ENCODE measurements around the gene THSD7B. TPM values are rescaled to one million over a fixed set of nuclear protein-coding genes. Genes with fewer than 3 reads are reported as not detected.

Gene THSD7B
- total and polyA plus RNA-seq, 7 donors: 0.03 to 0.67 (median 0.13) TPM; not detected in 1

DNA sequence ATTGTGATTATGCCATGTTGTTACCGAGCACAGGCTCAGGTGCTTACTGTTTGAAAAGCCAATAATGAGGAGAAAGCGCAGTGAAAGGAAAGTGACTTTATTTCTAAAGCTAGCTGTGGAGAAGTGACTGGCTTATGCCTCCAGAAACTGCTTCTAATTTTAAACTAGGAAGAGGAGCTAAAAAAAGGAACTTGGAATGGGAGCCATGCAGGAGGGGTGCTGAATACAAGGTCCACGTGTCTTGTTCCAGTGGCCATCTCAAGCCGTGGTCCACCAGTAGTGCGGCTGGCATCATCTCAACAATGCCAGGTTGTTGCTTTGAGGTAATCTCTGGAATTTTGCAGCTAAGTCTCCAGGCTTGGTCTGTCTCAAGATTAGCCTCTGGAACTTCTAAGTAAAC, 282.0 kb downstream of the THSD7B start:
- 62 to 72% (median 69%) methylated on average over 5 of the region's 5 CpGs for WGBS, 3 donors
- H3K4me1 ChIP-seq: no peaks in the 10 kb centered on the region
- no peaks in the 10 kb centered on the region for H3K9me3 ChIP-seq
- H3K36me3 ChIP-seq (ENCODE audit: insufficient read depth in 1 of 2, low read depth in 1 of 2): no peaks in the 10 kb centered on the region
- no peak overlapping the region for H3K27ac ChIP-seq
- ATAC-seq (no peak), DNase-seq (no peak)
- H3K4me3 ChIP-seq: no peak overlapping the region
- no peak for TF ChIP-seq CTCF (IDR thresholded peaks at IDR 0.05)
- H3K27me3 ChIP-seq (ENCODE audit: insufficient read depth in 3 of 3, low read length in 2 of 3): no peaks in the 10 kb centered on the region
- intact Hi-C loops (cut with DNase I): no loop called here

DNA sequence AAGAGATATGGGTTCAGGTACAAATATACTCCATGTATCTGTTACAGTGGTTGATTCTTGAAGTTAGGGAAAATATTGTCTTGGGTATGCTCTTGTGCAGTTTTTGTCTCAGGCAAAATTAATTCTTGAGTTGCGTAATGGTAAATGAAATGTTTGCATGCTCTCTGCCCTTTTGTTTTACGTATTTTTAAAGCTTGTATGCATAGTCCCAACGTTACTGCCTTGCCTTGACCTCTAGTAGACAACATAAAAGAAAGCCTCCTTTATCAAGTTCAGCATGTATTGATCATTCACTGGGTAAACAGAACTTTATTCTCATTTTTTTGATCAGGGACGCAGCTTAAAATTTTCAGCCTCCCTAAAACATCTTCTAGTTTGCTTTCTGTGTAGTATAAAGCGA, 283.1 kb downstream of the THSD7B start:
- intact Hi-C loops (cut with DNase I): no loop called here
- no peaks in the 10 kb centered on the region for H3K4me1 ChIP-seq
- no peak for TF ChIP-seq CTCF (IDR thresholded peaks at IDR 0.05)

DNA sequence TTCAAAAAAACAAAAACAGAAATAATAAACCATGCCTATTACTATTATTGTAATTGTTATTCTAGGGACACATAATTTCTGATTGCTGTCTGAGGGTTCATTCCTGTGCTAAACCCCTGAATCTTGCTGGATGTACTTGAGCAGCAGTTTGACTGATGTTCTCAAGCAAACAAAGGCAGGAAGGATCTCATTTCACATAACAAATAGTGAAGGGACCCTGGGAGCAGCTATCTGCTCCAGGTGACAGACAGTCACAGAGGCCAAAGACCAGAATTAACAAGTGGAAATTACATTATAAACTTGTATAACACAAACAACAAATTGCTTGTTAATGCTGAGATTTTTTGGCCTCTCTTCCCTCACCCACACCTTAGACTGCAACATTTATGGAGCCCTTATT, 284.2 kb downstream of the THSD7B start:
- Histone ChIP-seq H3K4me1 (no peaks in the 10 kb centered on the region), H3K4me3 (no peak overlapping the region), H3K27me3 (ENCODE audit: insufficient read depth in 3 of 3, low read length in 2 of 3) (no peaks in the 10 kb centered on the region), H3K27ac (no peak overlapping the region), H3K9me3 (no peaks in the 10 kb centered on the region), H3K36me3 (ENCODE audit: insufficient read depth in 1 of 2, low read depth in 1 of 2) (no peaks in the 10 kb centered on the region)
- no peak for ATAC-seq
- TF ChIP-seq CTCF (IDR thresholded peaks at IDR 0.05): no peak
- no peak for DNase-seq
- intact Hi-C loops (cut with DNase I): no loop called here

More for the DNA sequence above, 283.1 kb downstream of the THSD7B start:
- Histone ChIP-seq H3K36me3 (ENCODE audit: insufficient read depth in 1 of 2, low read depth in 1 of 2) (no peaks in the 10 kb centered on the region), H3K4me3 (no peak overlapping the region), H3K9me3 (no peaks in the 10 kb centered on the region), H3K27ac (no peak overlapping the region), H3K27me3 (ENCODE audit: insufficient read depth in 3 of 3, low read length in 2 of 3) (no peaks in the 10 kb centered on the region)
- DNase-seq: no peak
- no peak for ATAC-seq
- 82 to 85% (median 84%) methylated on average over 5 of the region's 5 CpGs for WGBS, 3 donors

DNA sequence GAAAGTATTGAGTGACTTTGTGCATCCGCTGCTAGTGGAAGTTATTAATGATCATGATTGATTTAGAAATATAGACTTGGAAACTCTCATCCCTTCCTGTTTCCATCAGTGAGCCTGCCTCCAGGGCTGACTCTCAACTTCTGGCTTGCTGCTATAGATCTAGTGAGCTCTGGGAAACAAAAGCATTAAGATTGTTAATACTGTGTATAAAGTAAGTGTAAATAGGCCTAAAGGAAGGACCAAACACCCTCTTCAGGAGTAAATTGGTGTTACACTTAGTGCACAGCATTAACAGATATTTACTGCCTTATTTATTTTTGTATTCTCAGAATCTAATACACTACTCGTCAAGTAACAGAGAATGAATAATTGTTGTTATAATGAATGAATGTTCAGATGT, 285.6 kb downstream of the THSD7B start:
- DNase-seq (no peak), ATAC-seq (no peak)
- intact Hi-C loops (cut with DNase I): no loop called here
- Histone ChIP-seq H3K4me1 (no peaks in the 10 kb centered on the region), H3K9me3 (no peaks in the 10 kb centered on the region), H3K4me3 (no peak overlapping the region), H3K27ac (no peak overlapping the region), H3K36me3 (ENCODE audit: insufficient read depth in 1 of 2, low read depth in 1 of 2) (no peaks in the 10 kb centered on the region), H3K27me3 (ENCODE audit: insufficient read depth in 3 of 3, low read length in 2 of 3) (no peaks in the 10 kb centered on the region)
- WGBS, 3 donors: 85 to 88% (median 86%) methylated on average over 2 of the region's 2 CpGs
- no peak for TF ChIP-seq CTCF (IDR thresholded peaks at IDR 0.05)

DNA sequence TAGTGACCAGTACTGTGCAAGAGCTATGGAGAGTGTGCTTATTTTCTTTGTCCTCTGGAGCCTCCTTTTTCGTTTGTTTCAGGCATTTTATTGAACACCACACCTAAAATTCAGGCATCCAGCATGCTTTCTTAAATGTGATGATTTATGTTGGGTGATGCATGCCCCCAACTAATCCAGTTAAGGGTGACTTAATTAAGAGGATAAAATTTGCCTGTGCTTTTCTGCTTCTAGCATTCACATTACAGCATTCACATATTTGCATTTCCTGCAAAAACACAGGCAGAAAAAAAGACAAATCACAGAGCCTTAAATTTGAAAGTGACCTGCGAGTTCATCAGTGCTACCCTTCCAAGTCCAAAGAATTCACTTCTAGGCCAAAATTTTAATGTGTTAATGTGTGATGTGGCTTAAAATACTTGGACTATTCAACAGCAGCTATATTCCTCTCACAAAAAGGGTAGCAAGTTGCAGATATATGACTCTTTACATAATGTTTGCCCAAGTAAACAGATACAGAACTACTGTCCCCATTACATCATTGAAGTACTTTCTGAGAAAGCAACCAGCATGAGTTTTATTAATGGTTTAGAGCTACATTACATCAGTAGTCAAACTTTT, 286.5 kb downstream of the THSD7B start:
- Histone ChIP-seq H3K36me3 (ENCODE audit: insufficient read depth in 1 of 2, low read depth in 1 of 2) (no peaks in the 10 kb centered on the region), H3K4me1 (no peaks in the 10 kb centered on the region), H3K4me3 (no peak overlapping the region), H3K27ac (no peak overlapping the region), H3K27me3 (ENCODE audit: insufficient read depth in 3 of 3, low read length in 2 of 3) (no peaks in the 10 kb centered on the region), H3K9me3 (no peaks in the 10 kb centered on the region)
- 16 to 21% (median 20%) methylated on average over 2 of the region's 2 CpGs for WGBS, 3 donors
- no peak for TF ChIP-seq CTCF (IDR thresholded peaks at IDR 0.05)
- DNase-seq: no peak
- intact Hi-C loops (cut with DNase I): no loop called here
- ATAC-seq: no peak
